H9 (cell line): ENCODE data around the gene TEAD1. TPM values are rescaled to one million over a fixed set of nuclear protein-coding genes. Genes with fewer than 3 reads are reported as not detected.

Experiments
- DNase-seq: peaks from one replicate; pipeline ENCODE4 v3.0.0-alpha.2; 2017
- H2AFZ ChIP-seq: one replicate; pipeline ENCODE4 v1.6.1; 2013; ENCODE audit warnings: mild to moderate bottlenecking, low read length, control low read depth, moderate library complexity
- H2AK5ac ChIP-seq: 2 replicates; pipeline ENCODE4 v1.6.1; 2013; ENCODE audit warnings: low read length, control low read depth, mixed read lengths; ENCODE audit not compliant: insufficient read length
- H2BK120ac ChIP-seq: one replicate; pipeline ENCODE4 v1.6.1; 2013; ENCODE audit warnings: low read depth, mild to moderate bottlenecking, low read length, control low read depth, inconsistent platforms; ENCODE audit not compliant: poor library complexity, severe bottlenecking
- H2BK12ac ChIP-seq: 2 replicates; pipeline ENCODE4 v1.6.1; 2013; ENCODE audit warnings: low read length, control low read depth, mixed read lengths, low read depth; ENCODE audit not compliant: insufficient read length
- H2BK15ac ChIP-seq: 2 replicates; pipeline ENCODE4 v1.6.1; 2013; ENCODE audit warnings: low read depth, low read length, control low read depth
- H2BK20ac ChIP-seq: one replicate; pipeline ENCODE4 v1.6.1; 2013; ENCODE audit warnings: low read depth, mild to moderate bottlenecking, low read length, control low read depth, inconsistent platforms; ENCODE audit not compliant: poor library complexity, severe bottlenecking
- H2BK5ac ChIP-seq: 2 replicates; pipeline ENCODE4 v1.6.1; 2013; ENCODE audit warnings: low read length, control low read depth, mixed read lengths; ENCODE audit not compliant: insufficient read length
- H3K14ac ChIP-seq: 2 replicates; pipeline ENCODE4 v1.6.1; 2013; ENCODE audit warnings: low read length, control low read depth; ENCODE audit not compliant: insufficient read depth
- H3K18ac ChIP-seq: 2 replicates; pipeline ENCODE4 v1.6.1; 2013; ENCODE audit warnings: low read depth, mild to moderate bottlenecking, mixed read lengths, low read length, control low read depth; ENCODE audit not compliant: insufficient read length
- H3K23ac ChIP-seq: 2 replicates; pipeline ENCODE4 v1.6.1; 2013; ENCODE audit warnings: low read length, control low read depth, mixed read lengths, low read depth; ENCODE audit not compliant: insufficient read length
- H3K23me2 ChIP-seq: 2 replicates; pipeline ENCODE4 v1.6.1; 2013; ENCODE audit warnings: low read depth, mild to moderate bottlenecking, mixed read lengths, low read length, control low read depth; ENCODE audit not compliant: insufficient read length, poor library complexity, severe bottlenecking
- H3K27ac ChIP-seq: 2 replicates; pipeline ENCODE4 v1.5.1; 2013; ENCODE audit warnings: low read length, control low read depth, mixed read lengths, low read depth; ENCODE audit not compliant: insufficient read length
- H3K27me3 ChIP-seq: 2 replicates; pipeline ENCODE4 v1.6.1; 2013; ENCODE audit warnings: low read length, control low read depth, inconsistent platforms; ENCODE audit not compliant: insufficient read depth
- H3K4ac ChIP-seq: 2 replicates; pipeline ENCODE4 v1.6.1; 2013; ENCODE audit warnings: low read depth, mild to moderate bottlenecking, control low read depth, inconsistent platforms, low read length, moderate library complexity
- H3K4me1 ChIP-seq: 2 replicates; pipeline ENCODE4 v1.6.1; 2013; ENCODE audit warnings: low read length, control low read depth, inconsistent platforms; ENCODE audit not compliant: insufficient read depth
- H3K4me2 ChIP-seq: 2 replicates; pipeline ENCODE4 v1.6.1; 2013; ENCODE audit warnings: low read length, control low read depth, mixed read lengths; ENCODE audit not compliant: insufficient read length, insufficient read depth
- H3K56ac ChIP-seq: 2 replicates; pipeline ENCODE4 v1.6.1; 2013; ENCODE audit warnings: low read depth, mild to moderate bottlenecking, mixed read lengths, low read length, control low read depth; ENCODE audit not compliant: insufficient read length
- H3K79me1 ChIP-seq: 2 replicates; pipeline ENCODE4 v1.6.1; 2013; ENCODE audit warnings: low read depth, mild to moderate bottlenecking, moderate library complexity, low read length, control low read depth, inconsistent platforms; ENCODE audit not compliant: insufficient read depth, poor library complexity, severe bottlenecking
- H3K79me2 ChIP-seq: 2 replicates; pipeline ENCODE4 v1.6.1; 2013; ENCODE audit warnings: low read length, control low read depth, inconsistent platforms; ENCODE audit not compliant: insufficient read depth
- H3K9ac ChIP-seq: 2 replicates; pipeline ENCODE4 v1.6.1; 2013; ENCODE audit warnings: low read length, control low read depth, mixed read lengths; ENCODE audit not compliant: insufficient read length; ENCODE audit errors: extremely low read depth
- H3K9me3 ChIP-seq: one replicate; pipeline ENCODE4 v1.6.1; 2013; ENCODE audit warnings: low read depth, low read length, inconsistent platforms; ENCODE audit not compliant: control insufficient read depth
- H3T11ph ChIP-seq: one replicate; pipeline ENCODE4 v1.6.1; 2013; ENCODE audit warnings: mild to moderate bottlenecking, low read length, control low read depth, inconsistent platforms
- H4K20me1 ChIP-seq: one replicate; pipeline ENCODE4 v1.6.1; 2013; ENCODE audit not compliant: control insufficient read depth, insufficient read length, insufficient read depth
- H4K5ac ChIP-seq: 2 replicates; pipeline ENCODE4 v1.6.1; 2013; ENCODE audit warnings: low read depth, mild to moderate bottlenecking, mixed read lengths, low read length, control low read depth; ENCODE audit not compliant: insufficient read length
- H4K8ac ChIP-seq: replicated peaks from 2 replicates; pipeline ENCODE4 v1.6.1; 2013; ENCODE audit warnings: low read length, control low read depth, mixed read lengths, low read depth; ENCODE audit not compliant: insufficient read length
- H4K91ac ChIP-seq: 2 replicates; pipeline ENCODE4 v1.6.1; 2013; ENCODE audit warnings: low read depth, mild to moderate bottlenecking, moderate library complexity, mixed read lengths, low read length, control low read depth; ENCODE audit not compliant: insufficient read length
- H3K27ac Mint-ChIP-seq, 3 experiments: 2 replicates in 2 of 3; 3 replicates in 1 of 3; pipeline ENCODE4 v1.8.0; 2020 to 2021; ENCODE audit warnings: mixed read lengths in 3 of 3, mild to moderate bottlenecking in 1 of 3, moderate library complexity in 1 of 3
- H3K27me3 Mint-ChIP-seq: 2 replicates; pipeline ENCODE4 v1.8.0; 2021; ENCODE audit warnings: low read depth, mild to moderate bottlenecking, moderate library complexity, mixed read lengths
- H3K36me3 Mint-ChIP-seq, 3 experiments: 2 replicates in 2 of 3; 3 replicates in 1 of 3; pipeline ENCODE4 v1.8.0; 2020 to 2021; ENCODE audit warnings: low read depth in 3 of 3, mixed read lengths in 3 of 3; ENCODE audit not compliant: insufficient read depth in 1 of 3
- H3K4me1 Mint-ChIP-seq, 2 experiments: 2 replicates each; pipeline ENCODE4 v1.8.0; 2020; ENCODE audit warnings: mixed read lengths in 2 of 2
- H3K4me3 Mint-ChIP-seq, 2 experiments: 2 replicates in 1 of 2; 3 replicates in 1 of 2; pipeline ENCODE4 v1.8.0; 2020 to 2021; ENCODE audit warnings: mild to moderate bottlenecking in 2 of 2, mixed read lengths in 2 of 2, moderate library complexity in 1 of 2
- H3K9me3 Mint-ChIP-seq, 2 experiments: 2 replicates in 1 of 2; 3 replicates in 1 of 2; pipeline ENCODE4 v1.8.0; 2020; ENCODE audit warnings: mild to moderate bottlenecking in 2 of 2, mixed read lengths in 2 of 2, moderate library complexity in 1 of 2
- CTCF ChIP-seq: fragments of 200-600 bp; sonication (generic); conservative IDR thresholded peaks from 3 replicates; pipeline ENCODE4 v1.8.0; 2021; ENCODE audit warnings: antibody characterized with exemption, mild to moderate bottlenecking
- WGBS: extraction: QIAGEN DNeasy Blood & Tissue Kit; methylation state at CpG from one replicate; pipeline ENCODE4 v1.1.7; 2013; ENCODE audit warnings: missing lambda C conversion rate, low lambda C conversion rate, mixed read lengths; ENCODE audit not compliant: insufficient read length; ENCODE audit errors: extremely low coverage; 5-methylcytosine and 5-hydroxymethylcytosine counted together
- total RNA-seq: library from RNA; stranded (reverse); gene quantifications from 2 replicates; pipeline ENCODE4 v1.2.1, GENCODE V29; 2021

Gene TEAD1
- total RNA-seq, 1 experiment from 2014 or later: 75.1 TPM

DNA sequence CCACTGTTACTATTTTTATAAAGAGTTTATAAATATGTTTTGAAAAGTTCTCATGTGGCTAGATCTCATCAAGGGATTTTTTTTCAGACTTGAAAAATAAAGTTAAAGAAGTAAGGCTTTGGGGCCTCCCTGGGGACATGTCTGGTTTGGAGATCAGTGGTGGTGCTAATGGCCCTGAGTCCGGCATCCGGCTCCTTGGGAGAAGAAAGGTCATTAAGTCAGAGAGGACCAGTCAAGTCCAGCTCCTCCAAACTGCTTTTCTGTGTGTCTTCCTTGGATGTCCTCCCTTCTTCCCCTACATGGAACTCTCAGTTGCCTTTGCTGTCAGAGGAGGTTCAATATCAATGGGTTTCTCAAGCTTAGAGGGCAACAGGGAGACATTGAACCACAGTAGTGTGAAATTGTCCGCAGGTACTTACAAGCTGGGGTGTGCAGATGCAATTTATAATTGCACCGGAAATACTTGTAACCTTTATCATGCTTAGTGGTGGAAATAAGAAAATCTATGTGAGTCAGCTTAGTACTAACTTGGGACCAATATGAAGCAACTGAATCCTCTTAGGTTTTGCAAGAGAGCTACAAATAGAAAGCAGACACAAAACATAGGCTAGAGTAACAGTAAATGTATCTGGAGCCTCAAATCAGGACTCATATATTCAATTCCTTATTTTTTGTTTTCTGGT, 144.3 kb downstream of the TEAD1 start:
- H3K9me3 Mint-ChIP-seq: no peaks in the 10 kb centered on the region

More for the DNA sequence above, 144.3 kb downstream of the TEAD1 start:
- peaks cover 2% of the 10 kb centered on the region; the same call in 1 of the 2 replicates for H3K4me1 ChIP-seq
- no peak overlapping the region for H3K18ac ChIP-seq
- Mint-ChIP-seq H3K27ac (no peak overlapping the region), H3K36me3 (peaks cover 0 to 5% (median 0%) of the 10 kb centered on the region in 3 experiments; a peak in 2 of 7 replicates), H3K4me3 (no peak overlapping the region), H3K27me3 (no peaks in the 10 kb centered on the region), H3K4me1 (peaks cover 39 to 55% of the 10 kb centered on the region in 2 experiments)
- H3K4me2 ChIP-seq: no peak overlapping the region
- H2BK12ac ChIP-seq: no peak overlapping the region
- no peaks in the 10 kb centered on the region for H3K27me3 ChIP-seq
- no peak overlapping the region for H3T11ph ChIP-seq
- H2BK15ac ChIP-seq: no peak overlapping the region
- DNase-seq: no peak
- H4K91ac ChIP-seq: no peak overlapping the region
- H2BK120ac ChIP-seq: no peak overlapping the region
- no peak overlapping the region for H3K23ac ChIP-seq
- H2AFZ ChIP-seq: no peak overlapping the region
- H3K9ac ChIP-seq: no peak overlapping the region
- H2AK5ac ChIP-seq: no peak overlapping the region
- no peak overlapping the region for H4K8ac ChIP-seq
- no peaks in the 10 kb centered on the region for H4K20me1 ChIP-seq
- H3K27ac ChIP-seq: no peak overlapping the region
- H2BK5ac ChIP-seq: no peak overlapping the region
- no peak overlapping the region for H4K5ac ChIP-seq
- no peaks in the 10 kb centered on the region for H3K23me2 ChIP-seq
- H3K79me2 ChIP-seq: peaks cover 6% of the 10 kb centered on the region; the same call in 1 of the 2 replicates
- no peaks in the 10 kb centered on the region for H3K9me3 ChIP-seq
- H2BK20ac ChIP-seq: no peak overlapping the region
- H3K79me1 ChIP-seq: peaks cover 3% of the 10 kb centered on the region
- no peak for TF ChIP-seq CTCF
- H3K4ac ChIP-seq: no peak overlapping the region
- no CpG with 5 or more reads among the region's 4 CpGs for WGBS
- no peak overlapping the region for H3K56ac ChIP-seq
- H3K14ac ChIP-seq: no peak overlapping the region
